Measurements from ENCODE around the gene GBF1.

- TF ChIP-seq SUZ12 (IDR thresholded peaks at IDR 0.05) (no peak), SP1 (IDR thresholded peaks at IDR 0.05) (no peak), FOXA1 (IDR thresholded peaks at IDR 0.05) (no peak), BHLHE40 (IDR thresholded peaks at IDR 0.05; ENCODE audit: borderline replicate concordance) (no peak), LEF1 (IDR thresholded peaks at IDR 0.05; ENCODE audit: borderline replicate concordance) (no peak), L3MBTL2 (conservative IDR thresholded peaks at IDR 0.05) (peak; percentile 56), ZNF384 (IDR thresholded peaks at IDR 0.05) (no peak), FOXK2 (IDR thresholded peaks at IDR 0.05) (no peak), ELF4 (IDR thresholded peaks at IDR 0.05) (no peak), ARNT (IDR thresholded peaks at IDR 0.05) (no peak), FOXM1 (IDR thresholded peaks at IDR 0.05; ENCODE audit: borderline replicate concordance) (no peak), TARDBP (IDR thresholded peaks at IDR 0.05) (no peak), NFRKB (IDR thresholded peaks at IDR 0.05) (no peak)
Measured at GRCh38 chr10:102230861-102231356, 14.4 kb upstream of the GBF1 start.
